SK-N-SH treated with all-trans-retinoic acid at 6 μM for 48 hours (cell line): ENCODE data around the gene LEP.
"Not testable (repeated sequence)": the region's sequence is repeated elsewhere in the genome, so short reads cannot be mapped to it uniquely, and the experiment has no call there.

Source experiments
- BACH2 ChIP-seq: fragments of 250-450 bp; sonication (Bioruptor Pico); IDR thresholded peaks from 2 replicates; pipeline ENCODE4 v1.9.0; 2021; ENCODE audit warnings: mild to moderate bottlenecking, borderline replicate concordance
- CREB5 ChIP-seq: fragments of 250-450 bp; sonication (Bioruptor Pico); IDR thresholded peaks from 2 replicates; pipeline ENCODE4 v1.5.1; 2020; ENCODE audit warnings: low read depth, mild to moderate bottlenecking, moderate library complexity
- ESRRG ChIP-seq: fragments of 250-450 bp; sonication (Bioruptor Pico); IDR thresholded peaks from 2 replicates; pipeline ENCODE4 v1.6.1; 2021; ENCODE audit warnings: mild to moderate bottlenecking
- OSR1 ChIP-seq: fragments of 250-450 bp; sonication (Bioruptor Pico); IDR thresholded peaks from 2 replicates; pipeline ENCODE4 v1.8.0; 2022; ENCODE audit warnings: moderate library complexity, mild to moderate bottlenecking, inconsistent platforms
- PATZ1 ChIP-seq: fragments of 250-450 bp; sonication (Bioruptor Pico); IDR thresholded peaks from 2 replicates; pipeline ENCODE4 v1.8.0; 2020; ENCODE audit warnings: mild to moderate bottlenecking, moderate library complexity, borderline replicate concordance
- POU6F1 ChIP-seq: fragments of 250-450 bp; sonication (Bioruptor Pico); IDR thresholded peaks from 2 replicates; pipeline ENCODE4 v1.8.0; 2021; ENCODE audit warnings: low read depth, mild to moderate bottlenecking, moderate library complexity, borderline replicate concordance
- PPARA ChIP-seq: fragments of 250-450 bp; sonication (Bioruptor Pico); IDR thresholded peaks from 2 replicates; pipeline ENCODE4 v1.5.0; 2020; ENCODE audit warnings: mild to moderate bottlenecking, borderline replicate concordance
- SNAI2 ChIP-seq: fragments of 250-450 bp; sonication (Bioruptor Pico); IDR thresholded peaks from 2 replicates; pipeline ENCODE4 v1.5.0; 2020; ENCODE audit warnings: mild to moderate bottlenecking, moderate library complexity
- ZFP30 ChIP-seq: fragments of 450-650 bp; formaldehyde crosslinking; IDR thresholded peaks from 2 replicates; pipeline ENCODE4 v1.5.0; 2022; ENCODE audit warnings: mild to moderate bottlenecking, moderate library complexity

GRCh38 chr7:128239146-128239545, 1.9 kb upstream of the LEP start:
- TF ChIP-seq ESRRG (CRISPR knock-in tag); PPARA (CRISPR knock-in tag); ZFP30; OSR1 (CRISPR knock-in tag); POU6F1 (CRISPR knock-in tag); PATZ1 (CRISPR knock-in tag); SNAI2 (CRISPR knock-in tag); CREB5 (CRISPR knock-in tag); BACH2 (CRISPR knock-in tag): not testable (repeated sequence)
